GM18511 (cell line): ENCODE data around the gene HTR2A.
A peak's percentile ranks its signal among the peaks of the same experiment; 100 is the strongest.

Experiments used
- ATAC-seq: cut with Tn5 transposase; IDR thresholded peaks from one replicate; pipeline ENCODE4 v1.9.1; 2021; ENCODE audit warnings: mild to moderate bottlenecking, moderate library complexity; ENCODE audit not compliant: unreplicated experiment

Gene HTR2A

DNA sequence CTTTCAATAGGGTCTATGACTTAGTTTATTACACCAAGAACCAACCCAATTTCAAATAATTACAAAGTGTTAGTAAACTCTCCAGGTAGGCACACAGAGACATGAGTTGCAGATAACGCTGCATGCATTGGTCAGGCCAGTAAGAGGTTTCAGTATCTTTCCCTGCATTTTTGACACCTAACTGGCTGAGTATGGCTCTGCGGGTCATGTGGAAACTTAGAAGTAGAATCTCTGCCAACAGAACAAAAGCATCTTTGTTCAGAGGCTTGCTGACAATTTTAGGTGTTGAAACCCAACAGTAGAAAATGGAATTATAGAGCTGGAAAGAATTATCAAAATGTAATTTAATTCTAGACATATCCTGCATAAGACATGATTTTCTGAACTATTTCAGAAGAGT, 25.3 kb downstream of the HTR2A start:
- no peak for ATAC-seq

DNA sequence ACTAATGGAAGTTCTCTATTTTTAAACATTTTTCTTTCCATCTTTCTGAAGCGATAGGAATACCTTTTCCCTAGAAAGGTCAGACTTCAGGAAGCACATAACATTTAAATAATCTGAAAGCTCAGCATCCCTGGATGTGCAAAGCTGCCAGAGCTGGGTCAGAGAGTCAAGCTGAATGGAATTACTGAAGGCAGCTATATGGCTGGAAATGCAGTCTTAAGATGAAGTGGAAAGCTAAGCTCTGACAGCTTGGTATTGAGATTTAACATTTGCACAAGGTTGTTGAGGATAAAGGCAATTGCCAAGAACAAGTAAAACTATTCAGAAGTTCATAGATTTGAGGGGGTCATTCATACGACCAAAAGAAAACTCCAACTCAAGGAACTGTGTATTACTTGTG, 28.8 kb downstream of the HTR2A start:
- ATAC-seq, result no peak

DNA sequence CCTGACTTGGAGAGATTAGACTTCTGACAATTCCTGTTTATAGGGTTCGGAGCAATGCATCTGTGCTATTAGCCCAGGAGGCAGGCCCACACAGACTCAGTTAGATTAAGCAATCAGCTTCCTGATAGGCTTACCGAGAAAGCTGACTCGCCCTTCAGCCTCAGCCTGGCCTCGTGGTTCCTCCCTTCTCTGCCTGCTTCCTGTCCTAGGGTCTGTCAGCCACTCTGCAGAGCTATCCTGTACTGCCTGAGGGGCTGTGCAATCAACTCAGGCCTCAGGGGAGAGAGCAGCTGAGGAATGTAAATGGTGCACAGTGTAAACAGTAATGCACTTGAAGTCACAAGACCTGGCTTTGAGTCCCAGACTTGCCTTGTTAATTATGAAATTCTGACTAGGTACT, 30.7 kb downstream of the HTR2A start:
- peak; percentile 70 for ATAC-seq

DNA sequence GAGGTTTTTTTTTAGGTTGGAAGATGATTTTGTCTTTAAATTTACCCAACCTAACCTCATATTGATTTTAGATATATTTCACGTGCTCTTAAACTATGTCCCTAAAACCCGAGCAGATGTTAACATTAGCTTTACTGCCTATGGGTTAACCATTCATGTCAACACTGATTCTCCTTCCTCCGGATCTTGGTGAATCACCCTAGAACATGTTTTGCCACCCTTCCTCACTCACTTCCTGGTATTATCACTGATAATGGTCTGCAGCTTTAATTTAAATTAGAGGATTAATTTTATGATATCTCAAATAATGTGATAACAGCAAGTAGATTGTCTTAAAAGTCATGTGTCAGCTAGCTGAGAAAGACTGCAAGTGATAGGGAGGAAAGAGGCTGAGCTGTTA, 31.9 kb downstream of the HTR2A start:
- no peak for ATAC-seq

DNA sequence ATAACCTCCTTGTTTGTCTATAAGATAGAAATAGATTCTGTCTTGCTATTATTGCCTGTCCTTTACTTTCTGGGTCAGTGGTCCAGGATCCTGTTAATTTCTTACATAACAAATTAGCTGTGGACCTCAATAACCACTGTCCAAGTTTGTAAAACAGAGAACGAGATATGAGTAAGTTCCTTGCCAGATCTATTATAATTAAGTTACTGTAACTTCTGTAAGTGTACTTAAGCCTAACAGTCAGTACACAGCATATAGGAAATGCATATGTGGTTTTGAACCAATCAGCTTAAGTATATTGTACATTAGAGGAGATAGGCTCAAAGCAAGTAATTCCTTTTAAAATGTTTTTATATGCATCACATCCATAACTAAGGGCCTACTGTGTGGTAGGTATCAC, 34.9 kb downstream of the HTR2A start:
- ATAC-seq, result no peak

DNA sequence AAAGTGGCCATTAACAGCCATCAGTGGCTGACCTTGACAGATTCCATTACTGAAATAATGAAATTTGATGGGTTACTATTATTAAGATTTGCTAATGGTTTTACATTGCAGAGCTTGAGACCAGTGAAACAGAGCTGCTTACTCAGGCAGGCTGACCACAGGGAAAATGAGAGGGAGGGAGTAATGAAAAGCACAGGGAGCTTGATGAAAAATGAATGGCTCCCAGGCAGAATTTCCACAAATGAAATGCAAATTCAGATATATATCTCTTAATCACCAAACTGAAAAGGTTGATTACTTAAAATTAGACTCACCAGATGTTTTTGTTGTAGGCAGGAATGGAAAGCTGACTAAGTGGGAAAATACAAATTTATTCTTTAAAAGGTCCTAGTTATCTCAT, 36.1 kb downstream of the HTR2A start:
- ATAC-seq, result no peak

DNA sequence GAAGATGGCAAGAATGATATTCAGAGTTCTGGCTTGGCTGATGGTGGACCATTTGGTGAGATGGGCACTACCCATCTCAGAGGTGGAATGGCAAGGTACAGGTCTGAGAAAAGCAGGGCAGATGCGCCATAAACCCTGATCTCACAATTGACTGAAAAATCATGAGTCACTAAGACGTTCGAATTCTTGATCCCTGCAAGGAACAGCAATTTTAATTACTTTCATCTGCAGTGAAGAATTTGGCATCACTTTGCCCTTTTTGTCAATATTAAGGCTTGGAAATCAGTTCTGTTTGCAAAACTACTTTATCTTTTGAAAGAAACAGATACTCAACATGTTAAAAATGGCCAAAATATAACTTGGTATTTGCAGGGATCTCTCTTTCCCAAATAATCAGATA, 38.1 kb downstream of the HTR2A start:
- ATAC-seq, result no peak

DNA sequence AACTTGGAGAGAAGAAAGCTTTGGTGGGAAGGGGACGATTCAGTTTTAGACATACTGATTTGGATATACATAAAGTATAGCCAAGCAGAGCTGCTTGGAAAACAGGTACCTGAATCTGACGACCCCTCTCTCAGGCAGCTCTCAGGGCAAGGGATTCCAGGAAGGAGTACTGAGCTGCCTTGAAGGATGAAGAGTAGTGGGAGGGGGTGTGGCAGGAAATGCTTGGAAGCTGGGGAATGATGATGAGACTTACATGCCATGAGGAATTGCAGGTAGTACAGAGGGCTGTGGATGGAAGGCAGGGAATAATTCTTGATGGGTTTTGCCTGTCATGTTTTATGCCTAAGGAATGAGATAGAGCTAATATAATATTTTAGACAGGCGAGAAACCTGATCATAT, 38.7 kb downstream of the HTR2A start:
- no peak for ATAC-seq

DNA sequence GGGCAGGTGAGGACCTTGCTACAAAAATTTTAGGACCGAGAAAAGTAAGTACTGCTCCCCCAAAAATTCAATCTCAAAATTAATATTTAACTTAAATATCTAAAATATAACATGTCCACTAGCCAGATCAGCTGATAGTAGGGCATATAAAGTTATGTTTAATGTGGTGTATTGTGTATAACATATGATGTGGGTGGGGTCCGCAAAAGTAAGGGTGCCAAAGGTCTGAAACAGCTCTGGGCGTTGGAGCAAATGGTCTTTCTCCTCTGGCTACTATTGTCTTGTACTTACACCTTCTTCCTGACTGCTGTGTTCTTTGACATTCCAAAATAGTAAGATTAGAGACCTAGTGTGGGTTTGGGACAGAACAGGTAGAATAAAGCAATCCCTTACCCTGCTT, 41.2 kb downstream of the HTR2A start:
- no peak for ATAC-seq

DNA sequence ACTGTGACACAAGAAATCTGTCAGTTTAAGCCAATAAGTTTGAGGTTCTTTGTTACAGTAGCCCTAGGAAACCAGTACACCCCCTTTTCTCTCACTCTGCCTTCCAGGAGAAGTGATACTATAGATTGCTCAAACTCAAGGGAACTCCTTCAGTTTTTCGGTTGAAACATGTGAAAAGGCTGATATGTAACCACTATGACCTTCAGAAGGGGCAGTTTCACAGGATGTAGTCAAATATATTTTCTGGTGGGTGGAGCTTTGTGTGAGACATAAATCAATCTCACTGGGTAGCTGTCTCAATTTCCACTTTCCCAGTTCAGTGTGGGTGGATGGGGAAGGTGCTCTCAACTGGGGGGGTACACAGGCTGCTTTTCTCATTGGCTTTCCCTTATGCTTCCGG, 41.7 kb downstream of the HTR2A start:
- ATAC-seq, result peak; percentile 83

DNA sequence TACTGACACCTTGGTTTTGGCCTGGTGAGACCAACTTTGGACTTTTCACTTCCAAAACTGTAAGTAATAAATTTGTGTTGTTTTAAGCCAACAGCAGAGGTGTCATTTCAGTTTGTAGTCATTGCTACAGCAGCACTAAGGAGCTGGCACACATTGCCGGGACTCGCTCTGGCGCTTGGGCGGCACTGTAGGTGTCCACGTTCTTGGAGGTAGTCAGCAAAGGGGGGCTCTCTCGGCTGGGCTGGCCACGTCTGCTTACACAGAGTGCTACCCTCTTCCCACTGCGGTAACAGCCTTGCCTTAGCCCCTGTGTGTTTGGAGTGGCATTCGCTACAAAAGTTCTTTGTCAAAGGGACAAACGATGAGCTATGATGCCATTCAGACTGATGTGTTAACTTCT, 44.7 kb downstream of the HTR2A start:
- ATAC-seq, result no peak

DNA sequence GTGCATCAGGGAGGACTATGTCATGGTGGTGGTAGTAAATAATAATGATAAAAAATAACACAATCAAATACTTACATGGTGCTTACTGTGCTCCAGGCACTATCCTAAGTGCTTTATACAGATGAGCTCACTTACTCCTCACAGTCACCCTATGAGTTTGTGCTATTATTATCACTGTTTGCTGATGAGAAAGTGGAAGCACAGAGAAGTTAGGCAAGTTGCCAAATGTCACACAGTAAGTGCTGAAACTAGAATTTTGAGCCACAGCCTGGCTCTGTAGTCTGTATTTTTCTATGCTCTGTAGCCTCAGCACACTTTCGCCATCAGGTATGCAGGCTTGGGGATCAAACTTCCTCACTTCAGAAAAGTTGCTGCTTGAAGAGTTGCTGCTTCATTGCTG, 46.6 kb downstream of the HTR2A start:
- ATAC-seq, result no peak

DNA sequence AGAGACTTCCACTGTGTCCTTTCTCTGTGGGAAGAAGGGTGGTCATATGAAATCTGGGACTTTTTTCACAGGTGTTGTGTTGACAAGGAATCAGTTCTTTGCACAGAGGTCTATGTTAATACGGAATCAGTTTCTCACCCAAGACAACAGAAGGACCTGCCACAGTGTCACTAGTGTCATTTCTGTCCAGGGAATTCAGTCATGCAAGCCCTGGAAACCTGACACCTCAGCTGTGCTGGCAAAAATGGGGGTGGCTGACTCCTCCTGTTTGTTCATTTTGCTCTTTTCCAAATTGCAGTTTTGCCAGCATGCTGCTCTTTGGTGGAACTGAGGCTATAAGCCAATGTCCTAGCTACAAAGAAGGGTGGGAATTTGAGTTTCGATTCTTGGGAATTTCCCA, 50.1 kb downstream of the HTR2A start:
- ATAC-seq, result no peak

DNA sequence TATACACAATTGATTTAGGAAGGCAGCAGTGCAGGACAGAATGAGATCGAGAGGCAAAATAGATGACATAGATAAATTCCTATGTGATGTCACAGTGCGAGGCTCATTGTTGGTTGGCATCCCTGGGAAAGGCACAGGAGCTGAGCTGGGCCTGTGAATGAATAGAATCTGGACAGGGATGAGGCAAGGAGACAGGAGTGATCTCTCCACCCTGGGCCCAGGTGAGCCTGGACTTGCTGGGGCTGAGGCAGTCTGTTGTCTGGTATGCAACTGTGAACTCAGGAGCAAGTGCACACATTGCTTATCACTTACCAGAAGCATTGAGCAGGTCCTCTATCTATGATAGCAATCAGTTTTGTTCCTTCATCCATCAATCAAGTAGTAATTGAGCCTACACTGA, 51.7 kb downstream of the HTR2A start:
- no peak for ATAC-seq

DNA sequence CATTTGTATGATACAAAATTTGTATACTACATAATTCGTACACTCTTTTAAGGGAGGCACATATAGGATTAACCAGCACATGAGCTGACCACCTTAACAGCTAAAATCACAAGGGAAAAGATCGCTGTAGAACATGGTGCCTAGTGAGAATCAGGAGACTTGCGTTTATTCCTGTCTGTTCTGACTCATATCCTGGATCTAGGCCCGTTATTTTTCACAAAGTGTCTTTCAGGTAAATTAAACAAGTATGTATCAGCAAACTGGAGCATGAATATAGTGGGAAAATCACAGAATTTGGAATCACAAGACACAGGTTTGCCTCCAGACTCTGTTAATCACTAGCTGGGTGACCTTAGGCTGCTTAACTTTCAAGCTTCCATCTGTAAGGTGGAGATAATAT, 52.4 kb downstream of the HTR2A start:
- ATAC-seq, result no peak

DNA sequence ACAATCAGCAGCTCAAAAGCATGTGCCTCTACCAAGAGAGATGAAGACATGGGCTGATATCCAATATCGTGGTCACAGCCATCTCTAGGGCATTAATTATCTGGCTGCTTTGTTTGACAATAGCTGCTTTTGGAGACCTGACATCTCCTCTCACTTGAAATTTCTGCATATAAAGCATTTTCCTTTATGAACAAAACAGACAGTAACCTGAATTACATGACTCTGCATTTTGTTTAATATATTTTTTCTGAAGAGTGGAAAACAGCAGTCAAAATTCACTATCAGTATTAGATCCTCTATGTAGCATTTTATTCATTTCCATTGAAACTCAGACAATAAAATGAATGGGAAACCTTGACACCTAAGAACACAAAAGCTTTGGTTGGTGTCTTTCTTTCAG, 57.5 kb downstream of the HTR2A start:
- no peak for ATAC-seq

DNA sequence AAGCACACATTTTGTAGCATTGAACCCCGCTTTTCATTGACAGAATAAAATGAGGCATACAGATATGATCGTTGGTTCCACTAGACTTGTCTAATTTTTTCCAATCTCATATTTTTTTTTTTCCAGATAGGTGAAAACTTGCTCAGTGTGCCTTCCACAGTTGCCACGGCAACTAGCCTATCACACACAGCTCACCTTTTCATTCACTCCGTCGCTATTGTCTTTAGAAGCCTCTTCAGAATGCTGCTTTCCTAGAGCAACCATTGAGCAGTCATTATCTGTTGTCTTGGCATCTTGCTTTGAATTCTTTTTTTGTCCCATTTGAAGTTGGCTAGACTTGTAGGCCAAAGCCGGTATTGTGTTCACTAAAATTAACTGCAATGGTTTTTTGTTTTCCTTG, 62.2 kb downstream of the HTR2A start:
- no peak for ATAC-seq

DNA sequence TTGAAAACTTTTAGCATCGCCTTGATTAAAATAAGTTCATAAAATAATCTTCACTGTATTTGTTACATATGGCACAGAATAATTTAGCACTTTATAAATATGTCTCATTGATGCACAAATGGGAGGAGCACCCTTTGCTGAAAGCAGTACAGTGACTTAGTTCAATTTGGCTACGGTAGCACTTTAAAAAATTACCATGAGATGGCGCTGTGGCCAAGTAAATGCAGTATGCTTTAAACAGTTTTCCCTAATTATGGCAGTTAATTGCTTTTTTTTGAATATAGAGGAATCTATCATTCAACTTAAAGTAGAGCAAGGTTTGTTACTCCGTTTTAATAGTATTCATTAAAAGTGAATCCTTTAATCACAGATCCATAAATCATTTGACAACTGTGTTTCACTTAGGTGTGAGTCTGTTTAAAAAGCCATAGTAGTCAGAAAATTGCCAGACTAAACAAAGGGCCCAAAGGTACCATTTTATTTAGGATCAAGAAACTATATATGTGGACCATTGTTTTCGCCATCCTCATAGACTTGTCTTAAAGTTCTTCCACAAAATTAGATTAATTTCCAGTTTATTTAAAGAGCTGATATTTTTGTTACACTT, 65.2 kb downstream of the HTR2A start:
- ATAC-seq, result no peak

DNA sequence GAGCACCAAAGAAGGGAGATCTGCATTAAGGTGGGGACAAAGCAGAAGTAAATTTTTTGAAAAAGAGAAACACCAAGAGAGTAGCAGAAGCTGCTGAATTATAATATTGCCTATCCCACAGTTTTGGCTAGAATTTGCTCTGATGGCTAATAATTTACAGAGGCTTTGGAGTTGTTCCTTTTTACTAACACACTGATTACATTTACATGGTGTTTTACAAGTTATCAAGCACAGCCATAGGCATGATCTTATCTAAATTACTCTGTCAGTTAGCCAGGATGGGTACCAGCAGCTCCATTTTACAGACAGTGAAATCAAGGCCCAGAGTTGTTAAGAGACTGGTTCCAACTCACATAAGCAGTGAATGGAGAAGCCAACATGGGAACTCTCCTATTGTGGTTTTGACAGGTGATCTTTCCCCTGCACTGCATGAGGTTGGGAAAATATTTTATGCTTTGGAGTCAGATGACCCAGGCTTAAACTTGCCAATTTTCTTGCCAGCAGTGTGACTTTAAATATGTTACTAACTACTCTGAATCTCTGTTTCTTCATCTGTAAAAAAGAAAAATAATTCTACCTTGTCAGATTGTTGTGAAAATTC, 66.3 kb downstream of the HTR2A start:
- no peak for ATAC-seq

DNA sequence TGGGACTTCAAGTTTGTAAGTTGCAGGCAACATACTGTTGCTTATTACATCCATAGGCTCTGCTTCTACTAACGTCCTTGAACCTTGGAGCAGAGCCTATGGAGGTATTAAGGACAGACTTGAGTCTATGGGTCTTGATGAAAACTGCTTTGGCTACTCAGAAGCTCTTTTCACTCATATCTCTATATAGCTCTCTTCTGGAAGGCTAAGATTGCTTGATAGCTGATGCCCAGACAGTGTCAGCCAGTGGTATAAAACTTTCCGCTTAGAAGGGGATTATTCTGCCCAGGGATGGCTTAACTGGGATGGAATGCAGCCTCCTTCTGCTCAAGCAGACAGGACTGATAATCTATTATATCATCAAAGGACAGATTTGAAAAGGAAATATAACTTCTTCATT, 74.3 kb downstream of the HTR2A start:
- ATAC-seq, result no peak

DNA sequence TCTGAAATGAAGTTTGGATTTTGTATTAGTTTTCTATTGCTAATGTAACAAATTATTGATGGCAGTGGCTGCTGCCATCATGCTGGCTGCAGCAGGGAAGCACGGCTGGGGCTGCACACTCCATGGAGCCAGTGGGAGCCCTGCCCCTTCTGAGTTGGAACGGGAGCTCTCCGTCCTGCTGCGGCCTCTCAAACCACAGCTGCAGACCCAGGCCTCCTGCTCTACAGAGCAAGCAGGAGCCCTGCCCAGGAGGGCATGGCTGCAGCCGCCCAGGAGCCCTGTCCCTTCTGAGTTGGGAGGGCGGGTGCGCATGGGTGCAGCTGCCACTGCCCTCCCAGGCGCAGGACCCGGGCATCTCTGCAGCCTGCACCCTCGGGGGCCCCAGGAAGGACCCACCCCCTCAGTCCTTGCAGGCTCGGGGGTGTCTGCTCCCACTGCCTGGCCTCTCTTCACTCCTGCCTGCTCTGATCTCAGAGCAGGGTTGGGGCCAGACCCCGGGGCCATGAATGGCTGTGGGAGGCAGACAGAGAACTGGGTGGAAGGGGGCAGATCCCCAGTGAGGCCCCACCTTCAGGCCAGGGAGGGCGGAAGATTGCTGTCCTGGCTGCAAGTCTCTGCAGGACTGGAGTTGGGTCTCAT, 78.9 kb downstream of the HTR2A start:
- no peak for ATAC-seq

DNA sequence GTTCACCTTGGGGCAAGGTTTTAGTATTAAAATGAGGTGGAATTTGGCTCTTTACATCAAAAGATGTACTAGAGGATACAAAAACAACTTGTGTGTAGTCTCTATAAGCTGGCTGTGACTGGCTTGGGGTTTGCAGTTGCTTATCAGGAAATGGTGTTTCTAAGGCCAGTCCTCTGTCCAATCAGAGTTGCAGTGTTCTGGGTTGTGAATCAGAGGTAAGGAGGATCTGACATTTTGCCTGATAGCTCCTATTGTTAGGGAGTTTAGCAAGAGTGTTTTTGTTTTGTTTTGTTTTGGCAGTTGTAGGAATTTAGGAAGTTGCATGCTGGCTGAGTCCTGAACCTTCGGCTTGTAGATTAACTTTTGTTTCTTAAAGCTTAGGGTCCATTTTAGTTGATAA, 79.8 kb downstream of the HTR2A start:
- ATAC-seq, result no peak

DNA sequence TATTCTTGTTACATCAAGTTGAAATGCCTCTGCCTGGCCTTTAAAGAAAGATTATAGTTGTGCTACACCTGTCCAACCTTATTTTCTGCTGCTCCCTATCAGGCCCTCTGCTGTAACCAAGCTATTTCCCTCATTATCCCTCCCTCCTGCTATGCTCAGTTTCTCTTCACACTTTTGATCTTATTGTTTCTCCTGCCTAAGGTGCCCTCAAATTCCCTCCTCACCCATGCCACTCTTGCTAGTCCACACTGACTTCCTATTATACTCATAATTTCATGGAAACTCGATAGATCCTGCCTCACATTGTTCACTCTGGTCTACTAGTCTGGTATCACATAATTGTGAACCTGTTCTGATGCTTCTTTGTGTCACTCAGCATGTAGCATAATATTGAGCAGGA, 80.5 kb downstream of the HTR2A start:
- ATAC-seq, result no peak
